ENCODE measurements around the gene ATXN7L1. TPM values are rescaled to one million over a fixed set of nuclear protein-coding genes. Genes with fewer than 3 reads are reported as not detected.
"Not testable (repeated sequence)": the region's sequence is repeated elsewhere in the genome, so short reads cannot be mapped to it uniquely, and the experiment has no call there.

The ATXN7L1 gene
- total RNA-seq, 3 donors from 2014 or later: 2.5 to 5.5 (median 5.4) TPM

DNA sequence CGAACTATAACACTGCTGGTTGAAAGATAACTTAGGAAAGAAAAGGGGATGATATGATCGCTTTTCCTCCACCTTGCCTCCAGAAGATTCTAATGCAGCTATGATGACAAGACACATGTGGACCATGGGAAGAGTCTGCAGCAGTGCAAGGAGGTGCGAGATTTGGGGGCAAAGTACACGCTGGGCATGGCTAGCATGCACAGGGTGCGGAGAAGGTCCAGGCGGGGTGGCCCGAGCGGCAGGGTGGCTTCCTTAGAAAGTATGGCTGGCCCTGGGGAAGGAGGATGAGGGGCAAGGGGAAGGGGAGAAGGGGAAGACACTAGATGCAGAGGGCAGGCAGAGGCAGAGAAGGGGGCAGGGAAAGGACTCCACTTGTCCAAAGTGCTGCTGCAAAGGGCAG lies 15.6 kb downstream of the ATXN7L1 start:
- ATAC-seq (no peak), DNase-seq (no peak)
- Mint-ChIP-seq H3K27me3 (ENCODE audit: low read depth) (no peaks in the 10 kb centered on the region), H3K36me3 (ENCODE audit: insufficient read depth) (peaks cover 6% of the 10 kb centered on the region), H3K4me3 (no peak overlapping the region), H3K4me1 (ENCODE audit: low read depth) (peaks cover 19% of the 10 kb centered on the region), H3K9me3 (no peaks in the 10 kb centered on the region)

DNA sequence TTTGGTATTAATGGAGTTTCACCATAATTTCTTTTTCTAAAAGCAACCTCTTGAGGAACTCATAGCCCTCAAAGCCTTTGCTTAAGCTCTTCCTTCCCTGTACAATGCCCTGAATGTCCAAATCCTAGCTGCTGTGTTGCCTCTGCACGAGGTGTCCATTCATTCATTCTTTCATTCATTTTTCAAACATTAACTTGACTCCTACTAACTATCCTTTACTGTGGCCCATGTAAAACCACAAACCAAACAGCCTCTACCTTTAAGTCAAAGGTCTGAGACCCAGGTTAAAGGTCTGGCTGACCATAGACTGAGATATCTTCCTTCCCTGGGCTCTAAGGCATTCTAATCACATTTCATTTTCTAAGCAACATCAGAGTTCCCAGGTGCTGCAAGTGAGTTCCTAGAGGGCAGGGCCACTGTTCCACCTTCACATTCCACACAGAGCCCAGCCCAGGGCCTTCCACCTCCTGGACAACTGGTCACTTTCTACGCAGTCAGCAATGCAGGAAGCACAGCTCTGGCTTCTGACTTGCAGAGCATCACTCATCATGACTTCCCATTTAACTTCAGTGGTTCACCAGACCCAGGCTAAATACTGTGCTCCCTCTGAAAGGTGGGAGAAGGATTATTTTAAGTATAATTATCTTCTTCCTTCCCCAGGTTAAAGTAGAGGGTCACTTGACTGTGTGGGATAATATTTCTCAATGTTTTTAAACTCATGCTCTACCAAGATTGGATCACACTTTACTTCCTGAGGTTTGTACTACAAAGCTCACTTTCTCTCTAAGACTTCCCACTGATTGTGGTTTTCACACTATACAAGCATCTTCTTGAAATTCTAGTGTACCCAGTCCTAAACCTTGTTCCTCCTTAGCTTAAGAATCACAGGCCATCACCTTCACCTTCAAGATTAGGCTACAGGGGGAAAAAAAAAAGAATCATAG lies 19.1 kb downstream of the ATXN7L1 start:
- peak; percentile 43 to 48 for ATAC-seq
- DNase-seq: no peak
- H3K9me3 Mint-ChIP-seq: no peaks in the 10 kb centered on the region
- no peaks in the 10 kb centered on the region for H3K36me3 Mint-ChIP-seq (ENCODE audit: insufficient read depth)
- H3K4me3 Mint-ChIP-seq: no peak overlapping the region
- no peaks in the 10 kb centered on the region for H3K27me3 Mint-ChIP-seq (ENCODE audit: low read depth)
- peaks cover 32% of the 10 kb centered on the region for H3K4me1 Mint-ChIP-seq (ENCODE audit: low read depth)

DNA sequence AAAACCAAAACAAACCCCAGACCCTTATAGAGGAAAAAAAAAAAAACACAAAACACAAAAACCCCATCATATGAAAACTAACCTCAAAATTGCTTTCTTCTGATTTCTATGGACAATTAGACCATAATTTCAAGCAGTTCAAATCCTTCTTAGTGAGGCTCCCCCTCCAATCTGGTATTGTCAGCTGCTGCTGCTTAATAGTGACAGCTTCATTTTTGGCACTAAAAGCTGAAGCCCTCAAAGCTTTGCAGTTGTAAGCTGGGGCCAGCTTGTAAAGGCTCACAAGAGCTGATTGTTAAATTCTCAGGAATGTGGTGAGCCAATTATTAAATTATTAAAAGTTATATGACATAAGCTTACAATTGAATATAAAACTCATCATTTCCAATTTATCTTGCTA lies 21.9 kb downstream of the ATXN7L1 start:
- Mint-ChIP-seq H3K36me3 (ENCODE audit: insufficient read depth) (no peaks in the 10 kb centered on the region), H3K4me3 (no peak overlapping the region), H3K9me3 (no peaks in the 10 kb centered on the region), H3K4me1 (ENCODE audit: low read depth) (peaks cover 59% of the 10 kb centered on the region), H3K27me3 (ENCODE audit: low read depth) (no peaks in the 10 kb centered on the region)
- ATAC-seq (no peak), DNase-seq (no peak)

DNA sequence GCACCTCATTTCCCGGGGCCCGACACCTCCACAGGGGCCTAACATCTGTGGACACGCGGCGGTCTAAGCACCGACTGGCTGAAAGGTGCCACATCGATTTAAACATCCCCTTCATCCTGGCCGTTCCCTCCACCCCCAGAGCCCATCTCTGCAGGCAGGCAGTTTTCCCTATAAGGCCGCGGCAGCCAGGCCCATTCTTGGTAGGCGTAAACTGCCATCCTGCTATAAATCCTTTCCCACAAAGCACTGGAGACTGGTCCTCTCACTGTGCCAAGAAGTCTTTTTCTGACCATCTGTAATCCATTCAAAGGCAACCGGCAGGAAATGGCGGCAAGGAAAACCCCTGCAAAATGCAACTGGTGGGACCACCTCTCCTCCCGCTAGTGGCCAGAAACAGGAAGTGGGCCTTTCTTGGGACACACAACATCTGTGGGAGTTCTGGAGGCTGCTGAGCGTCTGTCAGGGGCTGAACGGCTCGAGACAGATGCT lies 22.4 kb downstream of the ATXN7L1 start:
- Mint-ChIP-seq H3K4me3 (no peak overlapping the region), H3K27me3 (ENCODE audit: low read depth) (no peaks in the 10 kb centered on the region), H3K4me1 (ENCODE audit: low read depth) (peaks cover 63% of the 10 kb centered on the region), H3K36me3 (ENCODE audit: insufficient read depth) (no peaks in the 10 kb centered on the region), H3K9me3 (no peaks in the 10 kb centered on the region)
- ATAC-seq (no peak), DNase-seq (no peak)

DNA sequence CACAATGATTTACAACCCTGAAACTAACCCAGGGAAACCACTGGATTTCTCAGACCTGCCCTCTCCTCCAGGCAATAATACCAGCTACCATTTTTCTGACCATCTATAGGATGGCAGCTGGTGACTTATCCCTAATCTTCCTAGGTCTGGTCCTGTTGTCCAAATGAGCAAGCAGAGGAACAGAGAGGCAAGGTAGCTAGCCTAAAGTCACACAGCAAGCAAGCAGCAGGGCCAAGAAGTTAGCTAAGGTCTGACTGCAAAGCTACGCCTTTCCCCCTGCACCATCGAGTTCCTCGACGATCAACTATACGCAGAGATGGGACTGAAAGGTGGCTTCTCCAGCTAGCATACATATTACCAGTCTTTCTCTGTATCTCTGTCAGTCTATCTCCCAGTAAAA lies 25.3 kb downstream of the ATXN7L1 start:
- no peak overlapping the region for H3K4me3 Mint-ChIP-seq
- H3K36me3 Mint-ChIP-seq (ENCODE audit: insufficient read depth): no peaks in the 10 kb centered on the region
- ATAC-seq (no peak), DNase-seq (no peak)
- H3K9me3 Mint-ChIP-seq: no peaks in the 10 kb centered on the region
- H3K27me3 Mint-ChIP-seq (ENCODE audit: low read depth): no peaks in the 10 kb centered on the region
- peaks cover 68% of the 10 kb centered on the region for H3K4me1 Mint-ChIP-seq (ENCODE audit: low read depth)

DNA sequence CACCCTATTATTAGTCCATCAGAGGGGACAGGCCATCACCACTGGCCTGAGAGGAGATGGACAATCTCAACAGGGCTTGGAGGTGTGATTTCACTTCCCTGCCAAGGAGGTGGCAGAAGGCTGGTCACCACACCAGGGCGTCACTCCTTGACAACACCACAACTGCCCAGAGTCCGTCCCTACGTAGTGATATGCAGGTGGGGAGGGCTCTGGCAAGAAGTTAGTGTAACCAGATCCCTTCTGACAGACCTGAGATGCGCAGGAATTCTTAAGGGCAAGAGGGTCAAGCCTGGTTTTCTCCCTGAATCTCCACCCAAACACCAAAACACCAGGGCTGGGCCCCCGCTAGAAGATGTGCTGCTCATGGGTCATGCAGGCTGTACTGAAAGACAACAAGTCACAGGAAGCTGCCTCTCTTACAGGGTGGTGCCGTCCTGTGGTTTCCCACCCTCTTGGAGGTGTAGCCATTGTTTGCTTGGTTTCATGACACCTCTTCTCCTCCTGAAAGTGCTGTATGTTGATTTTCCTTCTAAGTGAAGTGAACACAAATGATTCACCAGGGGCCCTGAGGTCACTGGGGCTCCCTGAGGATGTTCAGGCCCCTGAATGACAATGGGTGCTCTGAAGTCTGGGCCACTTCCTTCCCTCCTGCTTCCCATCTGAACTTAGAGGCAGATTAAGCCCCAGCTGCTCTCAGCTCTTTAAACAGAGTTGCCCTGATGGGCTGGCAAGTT lies 27.1 kb downstream of the ATXN7L1 start:
- Mint-ChIP-seq H3K36me3 (ENCODE audit: insufficient read depth) (no peaks in the 10 kb centered on the region), H3K4me3 (peak overlapping the region; percentile 14), H3K9me3 (peaks cover 4% of the 10 kb centered on the region), H3K27me3 (ENCODE audit: low read depth) (no peaks in the 10 kb centered on the region), H3K4me1 (ENCODE audit: low read depth) (peaks cover 64% of the 10 kb centered on the region)
- ATAC-seq (peak; percentile 98 to 99), DNase-seq (peak; percentile 45)

DNA sequence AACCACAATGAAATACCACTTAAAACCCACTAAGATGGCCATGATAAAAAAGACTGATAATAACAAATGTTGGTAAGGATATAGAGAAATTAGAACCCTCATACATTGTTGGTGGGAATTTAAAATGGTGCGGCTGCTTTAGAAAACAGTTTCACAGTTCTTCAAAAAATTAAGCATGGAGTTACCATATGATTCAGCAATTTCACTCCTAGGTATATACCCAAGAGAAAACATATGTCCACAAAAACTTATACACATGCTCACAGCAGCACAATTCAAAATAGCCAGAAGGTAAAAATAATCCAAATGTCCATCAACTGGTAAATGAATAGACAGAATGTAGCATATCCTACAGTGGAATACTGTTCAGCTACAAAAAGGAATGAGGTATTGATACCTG lies 30.0 kb downstream of the ATXN7L1 start:
- no peak for ATAC-seq
- DNase-seq: no peak
- peaks cover 46% of the 10 kb centered on the region for H3K4me1 Mint-ChIP-seq (ENCODE audit: low read depth)
- H3K4me3 Mint-ChIP-seq: no peak overlapping the region
- H3K9me3 Mint-ChIP-seq: peaks cover 5% of the 10 kb centered on the region
- H3K36me3 Mint-ChIP-seq (ENCODE audit: insufficient read depth): no peaks in the 10 kb centered on the region
- no peaks in the 10 kb centered on the region for H3K27me3 Mint-ChIP-seq (ENCODE audit: low read depth)

DNA sequence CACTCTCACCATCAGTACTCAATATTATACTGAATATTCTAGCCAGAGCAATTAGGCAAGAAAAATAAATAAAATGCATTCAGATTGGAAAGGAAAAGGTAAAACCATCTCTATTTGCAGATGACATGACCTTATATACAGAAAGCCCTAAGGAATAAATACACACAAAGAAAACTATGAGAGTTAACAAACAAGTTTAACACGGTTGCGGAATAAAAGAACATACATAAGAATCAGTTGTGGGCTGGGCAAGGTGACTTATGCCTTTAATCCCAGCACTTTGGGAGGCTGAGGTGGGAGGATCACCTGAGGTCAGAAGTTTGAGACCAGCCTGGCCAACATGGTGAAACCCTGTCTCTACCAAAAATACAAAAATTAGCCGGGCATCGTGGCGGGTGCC lies 31.7 kb downstream of the ATXN7L1 start:
- not testable (repeated sequence) for ATAC-seq; H3K4me3 Mint-ChIP-seq; H3K36me3 Mint-ChIP-seq (ENCODE audit: insufficient read depth); H3K27me3 Mint-ChIP-seq (ENCODE audit: low read depth); DNase-seq; H3K9me3 Mint-ChIP-seq
- H3K4me1 Mint-ChIP-seq (ENCODE audit: low read depth): peaks cover 40% of the 10 kb centered on the region

DNA sequence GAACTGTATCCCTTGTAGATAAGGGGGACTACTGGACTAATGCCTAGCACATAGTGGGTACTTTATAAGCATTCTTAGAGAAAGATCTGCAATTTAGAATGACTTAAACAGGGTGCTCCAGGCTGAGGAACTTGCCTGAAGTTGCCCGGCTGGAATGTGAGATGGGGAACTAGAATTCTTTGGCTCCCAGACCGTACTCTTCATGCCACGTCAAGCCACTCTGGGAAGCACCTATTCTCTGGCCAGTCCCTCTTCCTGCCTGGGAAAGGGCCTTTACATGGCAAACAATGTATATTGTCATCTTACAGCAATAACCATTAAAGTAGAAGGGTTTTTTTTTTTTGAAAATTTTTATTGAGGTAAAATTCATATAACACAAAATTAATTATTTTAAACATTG lies 34.5 kb downstream of the ATXN7L1 start:
- Mint-ChIP-seq H3K27me3 (ENCODE audit: low read depth) (no peaks in the 10 kb centered on the region), H3K9me3 (peaks cover 5% of the 10 kb centered on the region), H3K4me3 (no peak overlapping the region), H3K4me1 (ENCODE audit: low read depth) (peaks cover 16% of the 10 kb centered on the region), H3K36me3 (ENCODE audit: insufficient read depth) (peaks cover 2% of the 10 kb centered on the region)
- DNase-seq: no peak
- ATAC-seq: no peak

DNA sequence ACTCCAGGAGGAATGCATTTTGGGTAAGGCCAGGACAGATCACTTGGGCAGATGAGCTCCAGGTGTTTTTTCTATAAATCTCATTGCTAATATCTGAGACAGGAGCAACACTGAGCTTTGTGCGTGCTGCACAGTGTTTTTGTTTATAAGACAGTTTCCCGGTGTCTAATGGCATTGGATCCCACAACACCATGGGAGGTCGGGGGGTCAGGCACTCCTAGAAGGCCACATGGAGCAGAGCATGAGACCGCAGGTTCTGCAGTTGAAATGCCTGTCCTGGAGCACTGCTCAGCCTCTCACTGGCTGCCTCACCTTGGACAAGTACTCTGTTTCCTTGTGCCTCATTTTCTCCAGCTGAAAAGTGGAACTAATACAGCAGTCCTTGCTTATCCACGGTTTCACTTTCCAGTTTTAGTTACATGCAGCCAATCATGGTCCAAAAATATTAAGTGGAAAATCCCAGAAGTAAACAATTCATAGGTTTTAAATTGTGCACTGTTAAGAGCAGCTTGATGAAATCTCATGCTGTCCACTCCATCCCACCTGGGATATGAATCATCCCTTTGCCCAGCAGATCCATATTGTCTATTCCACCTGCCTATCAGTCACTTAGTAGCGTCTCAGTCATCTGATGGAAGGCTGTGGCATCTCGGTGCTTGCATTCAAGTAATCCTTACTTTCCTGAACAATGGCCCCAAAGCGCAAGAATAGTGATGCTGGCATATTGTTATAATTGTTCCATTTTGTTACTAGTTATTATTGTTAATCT lies 35.2 kb downstream of the ATXN7L1 start:
- peaks cover 5% of the 10 kb centered on the region for H3K9me3 Mint-ChIP-seq

DNA sequence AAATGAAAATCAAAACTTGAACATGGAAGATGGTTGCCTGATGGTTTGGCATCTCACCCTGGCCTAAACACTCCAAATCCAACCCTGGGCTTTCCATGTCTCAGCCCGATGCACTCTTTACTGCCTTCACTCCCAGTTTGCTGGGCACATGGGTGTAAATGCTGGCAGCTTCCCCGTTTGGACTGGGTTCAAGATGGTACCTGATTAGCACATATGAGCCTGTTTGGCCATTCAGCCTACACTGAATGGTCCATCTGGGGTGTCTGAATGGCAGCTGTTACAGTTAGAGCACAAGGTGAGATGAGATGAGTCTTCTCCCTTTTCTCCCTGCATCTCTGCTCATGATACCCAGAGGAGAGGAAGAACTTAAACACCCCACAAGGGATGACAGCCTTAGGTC lies 37.1 kb downstream of the ATXN7L1 start:
- H3K9me3 Mint-ChIP-seq: peaks cover under 1% of the 10 kb centered on the region
- DNase-seq (no peak), ATAC-seq (no peak)
- peaks cover 13% of the 10 kb centered on the region for H3K4me1 Mint-ChIP-seq (ENCODE audit: low read depth)
- peaks cover 8% of the 10 kb centered on the region for H3K36me3 Mint-ChIP-seq (ENCODE audit: insufficient read depth)
- H3K27me3 Mint-ChIP-seq (ENCODE audit: low read depth): no peaks in the 10 kb centered on the region
- no peak overlapping the region for H3K4me3 Mint-ChIP-seq

More for the DNA sequence above, 35.2 kb downstream of the ATXN7L1 start:
- Mint-ChIP-seq H3K4me1 (ENCODE audit: low read depth) (peaks cover 13% of the 10 kb centered on the region), H3K4me3 (no peak overlapping the region), H3K27me3 (ENCODE audit: low read depth) (no peaks in the 10 kb centered on the region), H3K36me3 (ENCODE audit: insufficient read depth) (peaks cover 3% of the 10 kb centered on the region)
- ATAC-seq: no peak
- DNase-seq: no peak

DNA sequence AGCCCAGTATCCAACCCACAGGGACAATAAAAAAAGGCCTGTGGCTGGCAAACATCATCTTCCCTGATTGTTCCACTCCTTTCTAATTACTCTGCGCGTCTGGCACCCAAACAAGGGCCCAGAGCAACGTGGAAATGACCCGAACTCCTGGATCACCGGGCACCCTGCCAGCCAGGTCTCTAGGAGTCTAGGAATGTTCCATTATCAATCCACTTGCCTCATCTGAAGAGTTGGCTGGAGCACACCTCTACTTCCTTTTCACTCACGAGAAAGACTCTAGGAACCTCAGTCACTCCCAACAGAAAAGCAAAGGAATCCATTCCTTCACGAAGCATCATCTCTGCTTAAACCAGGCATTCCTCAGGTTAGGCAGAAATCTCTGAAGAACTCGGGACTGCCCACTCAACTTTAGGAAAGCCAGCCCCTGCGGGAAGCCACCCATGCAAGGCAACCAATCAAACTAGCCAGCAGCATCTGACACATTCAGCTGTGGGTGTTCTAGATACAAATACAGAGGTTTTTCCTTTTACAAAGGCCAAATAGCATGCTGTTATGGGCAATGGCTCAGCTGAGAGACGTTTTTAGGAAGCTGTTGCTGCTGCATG lies 37.7 kb downstream of the ATXN7L1 start:
- Mint-ChIP-seq H3K9me3 (no peaks in the 10 kb centered on the region), H3K27me3 (ENCODE audit: low read depth) (no peaks in the 10 kb centered on the region), H3K4me1 (ENCODE audit: low read depth) (peaks cover 13% of the 10 kb centered on the region), H3K4me3 (no peak overlapping the region), H3K36me3 (ENCODE audit: insufficient read depth) (peaks cover 9% of the 10 kb centered on the region)
- ATAC-seq: no peak
- no peak for DNase-seq

DNA sequence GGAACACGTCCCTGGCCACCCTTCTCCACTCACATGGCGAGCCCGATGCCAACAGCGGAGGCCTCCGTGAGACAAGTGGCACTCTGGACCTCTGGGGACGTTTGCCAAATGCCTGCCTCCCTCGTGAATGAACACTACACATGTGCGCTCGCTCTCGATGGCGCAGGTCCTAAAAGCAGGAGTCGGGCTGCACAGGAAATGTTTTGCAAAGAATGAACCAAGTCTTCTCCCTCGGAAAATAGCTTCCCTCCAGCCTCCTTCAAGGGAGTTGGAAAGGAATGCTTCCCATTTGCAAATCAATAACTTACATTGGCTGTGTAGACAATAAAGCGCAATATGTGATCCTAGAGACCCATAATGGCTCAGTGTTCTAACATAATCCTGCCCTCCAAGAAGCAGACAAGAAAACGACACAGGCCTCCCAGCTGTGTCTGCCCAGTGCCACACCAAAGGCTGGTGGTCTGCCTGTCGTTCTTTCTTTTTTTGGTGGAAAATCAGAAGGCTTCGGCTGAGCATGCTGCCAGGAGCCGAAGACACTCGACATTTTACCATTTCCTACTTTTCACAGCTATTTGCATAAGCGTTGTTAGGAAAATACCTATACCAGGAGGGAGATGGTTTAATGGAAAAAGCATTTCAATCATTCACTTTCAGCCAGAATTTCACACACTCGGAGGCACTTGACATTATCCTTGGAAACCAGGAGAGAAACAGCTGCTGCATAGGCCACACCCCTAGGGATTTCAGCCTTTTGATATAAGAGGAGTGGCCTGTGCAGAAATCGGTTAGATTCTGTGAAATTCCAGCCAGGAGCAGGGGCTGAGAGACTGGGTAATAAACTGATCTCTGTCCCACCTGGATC lies 38.4 kb downstream of the ATXN7L1 start:
- no peak overlapping the region for H3K4me3 Mint-ChIP-seq
- H3K36me3 Mint-ChIP-seq (ENCODE audit: insufficient read depth): peaks cover 9% of the 10 kb centered on the region
- no peak for DNase-seq
- no peak for ATAC-seq
- no peaks in the 10 kb centered on the region for H3K27me3 Mint-ChIP-seq (ENCODE audit: low read depth)
- no peaks in the 10 kb centered on the region for H3K9me3 Mint-ChIP-seq
- H3K4me1 Mint-ChIP-seq (ENCODE audit: low read depth): peaks cover 16% of the 10 kb centered on the region
